ENCODE measurements around the gene SSRP1.
"Not testable (repeated sequence)": the region's sequence is repeated elsewhere in the genome, so short reads cannot be mapped to it uniquely, and the experiment has no call there.

SSRP1 gene

GRCh38 chr11:57358991-57359390, 23.3 kb upstream of the SSRP1 start:
- DNase-seq: no peak

GRCh38 chr11:57358543-57358961, 22.9 kb upstream of the SSRP1 start:
- no peak for DNase-seq

GRCh38 chr11:57357856-57358255, 22.2 kb upstream of the SSRP1 start:
- no peak for DNase-seq

- DNase-seq: no peak
Measured at GRCh38 chr11:57357310-57357709, 21.6 kb upstream of the SSRP1 start.

GRCh38 chr11:57356268-57356667, 20.6 kb upstream of the SSRP1 start:
- no peak for DNase-seq

- DNase-seq: no peak
Measured at GRCh38 chr11:57354699-57355098, 19.0 kb upstream of the SSRP1 start.

GRCh38 chr11:57353852-57354251, 18.2 kb upstream of the SSRP1 start:
- no peak for DNase-seq

- no peak for DNase-seq
Measured at GRCh38 chr11:57353446-57353845, 17.8 kb upstream of the SSRP1 start.

- no peak for DNase-seq
Measured at GRCh38 chr11:57353036-57353435, 17.3 kb upstream of the SSRP1 start.

- DNase-seq: peak; percentile 45 to 51
Measured at GRCh38 chr11:57349491-57350274, 14.0 kb upstream of the SSRP1 start.

- DNase-seq: no peak
Measured at GRCh38 chr11:57348636-57349313, 13.1 kb upstream of the SSRP1 start.

- no peak for DNase-seq
Measured at GRCh38 chr11:57348052-57348451, 12.4 kb upstream of the SSRP1 start.

- DNase-seq: no peak
Measured at GRCh38 chr11:57347336-57347735, 11.6 kb upstream of the SSRP1 start.

- peak; percentile 70 to 74 for DNase-seq
Measured at GRCh38 chr11:57345555-57346211, 10.0 kb upstream of the SSRP1 start.

GRCh38 chr11:57344826-57345225, 9.1 kb upstream of the SSRP1 start:
- no peak for DNase-seq

- no peak for DNase-seq
Measured at GRCh38 chr11:57343825-57344224, 8.1 kb upstream of the SSRP1 start.

GRCh38 chr11:57342702-57343101, 7.0 kb upstream of the SSRP1 start:
- no peak for DNase-seq

GRCh38 chr11:57341250-57341808, 5.6 kb upstream of the SSRP1 start:
- no peak for DNase-seq

GRCh38 chr11:57340039-57340615, 4.4 kb upstream of the SSRP1 start:
- no peak for DNase-seq

- DNase-seq: no peak
Measured at GRCh38 chr11:57339328-57339727, 3.6 kb upstream of the SSRP1 start.

GRCh38 chr11:57338142-57338541, 2.5 kb upstream of the SSRP1 start, which contains the start of gene P2RX3:
P2RX3 (plus strand) TSS chr11:57338352; CDS start chr11:57338551, 199 bp downstream.
- DNase-seq: no peak

- not testable (repeated sequence) for DNase-seq
Measured at GRCh38 chr11:57336856-57337255, 1.2 kb upstream of the SSRP1 start.

GRCh38 chr11:57336111-57336666, 497 bp upstream of the SSRP1 start:
- DNase-seq: peak; percentile 19 to 26
